HG02763 (cell line): Measurements from ENCODE around the gene FLAD1.

Experiments
- ATAC-seq: cut with Tn5 transposase; IDR thresholded peaks from one replicate; pipeline ENCODE4 v1.9.1; 2021; ENCODE audit warnings: mild to moderate bottlenecking, moderate library complexity; ENCODE audit not compliant: unreplicated experiment

FLAD1 gene

DNA sequence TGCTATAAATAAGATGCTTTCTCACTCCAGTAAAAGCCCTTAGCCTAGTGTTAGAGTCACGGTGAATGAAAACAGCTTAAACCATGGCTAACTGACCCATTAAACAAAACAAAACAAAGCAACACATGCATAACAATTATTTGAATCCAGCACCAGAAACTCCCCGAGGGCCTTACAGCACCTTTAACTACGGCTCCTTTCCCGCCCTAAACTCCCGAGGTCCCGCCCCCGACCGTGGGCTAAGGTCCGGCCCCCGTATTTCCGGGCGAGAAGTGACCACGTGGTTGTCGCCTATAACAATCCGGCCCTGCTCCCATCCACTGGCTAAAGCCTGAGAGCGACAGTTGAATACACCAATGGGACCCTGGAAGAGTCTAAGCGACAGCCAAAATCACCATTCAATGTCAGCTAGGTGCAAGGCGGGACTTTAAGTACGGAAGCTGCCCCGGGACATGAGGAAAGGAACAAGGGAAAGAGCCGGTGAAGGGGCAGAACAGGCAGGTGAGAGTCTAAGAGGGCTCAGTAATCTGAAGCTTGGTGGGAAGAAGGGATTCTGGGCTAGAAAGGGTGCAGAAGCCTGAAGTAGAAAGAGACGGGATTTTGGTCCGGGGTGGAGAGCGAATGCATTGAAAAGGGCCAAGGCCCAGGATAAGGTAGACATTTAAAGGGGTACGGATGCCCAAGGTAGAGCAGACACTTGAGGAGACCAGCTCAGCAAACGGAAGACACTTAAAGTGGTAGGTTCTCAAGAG, at the start of gene FLAD1:
TSS of gene FLAD1 (plus strand) at position 448 of the 752 bp plus-strand sequence. CDS start 351 bp downstream, outside the sequence.
- peak; percentile 97 for ATAC-seq

DNA sequence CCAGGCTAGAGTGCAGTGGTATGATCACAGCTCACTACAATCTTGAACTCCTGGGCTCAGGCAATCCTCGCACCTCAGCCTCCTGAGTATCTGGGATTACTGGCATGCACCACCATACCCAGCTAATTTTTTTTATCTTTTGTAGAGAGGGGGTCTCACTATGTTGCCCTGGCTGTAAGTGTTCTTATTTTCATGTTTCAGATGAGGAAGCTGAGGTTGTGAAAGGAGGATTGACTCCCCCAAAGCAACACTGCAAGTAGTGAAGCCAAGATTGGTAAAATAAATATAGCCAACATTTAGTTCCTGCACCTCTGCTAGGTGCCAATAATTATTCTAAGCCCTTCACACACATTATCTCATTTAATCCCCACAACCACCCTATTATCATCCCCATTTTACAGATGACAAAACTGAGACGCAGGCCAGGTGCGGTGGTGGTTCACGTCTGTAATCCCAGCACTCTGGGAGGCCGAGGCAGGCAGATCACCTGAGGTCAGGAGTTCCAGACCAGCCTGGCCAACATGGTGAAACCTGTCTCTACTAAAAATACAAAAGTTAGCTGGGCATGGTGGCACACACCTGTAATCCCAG, 48.7 kb upstream of the FLAD1 start:
- no peak for ATAC-seq

DNA sequence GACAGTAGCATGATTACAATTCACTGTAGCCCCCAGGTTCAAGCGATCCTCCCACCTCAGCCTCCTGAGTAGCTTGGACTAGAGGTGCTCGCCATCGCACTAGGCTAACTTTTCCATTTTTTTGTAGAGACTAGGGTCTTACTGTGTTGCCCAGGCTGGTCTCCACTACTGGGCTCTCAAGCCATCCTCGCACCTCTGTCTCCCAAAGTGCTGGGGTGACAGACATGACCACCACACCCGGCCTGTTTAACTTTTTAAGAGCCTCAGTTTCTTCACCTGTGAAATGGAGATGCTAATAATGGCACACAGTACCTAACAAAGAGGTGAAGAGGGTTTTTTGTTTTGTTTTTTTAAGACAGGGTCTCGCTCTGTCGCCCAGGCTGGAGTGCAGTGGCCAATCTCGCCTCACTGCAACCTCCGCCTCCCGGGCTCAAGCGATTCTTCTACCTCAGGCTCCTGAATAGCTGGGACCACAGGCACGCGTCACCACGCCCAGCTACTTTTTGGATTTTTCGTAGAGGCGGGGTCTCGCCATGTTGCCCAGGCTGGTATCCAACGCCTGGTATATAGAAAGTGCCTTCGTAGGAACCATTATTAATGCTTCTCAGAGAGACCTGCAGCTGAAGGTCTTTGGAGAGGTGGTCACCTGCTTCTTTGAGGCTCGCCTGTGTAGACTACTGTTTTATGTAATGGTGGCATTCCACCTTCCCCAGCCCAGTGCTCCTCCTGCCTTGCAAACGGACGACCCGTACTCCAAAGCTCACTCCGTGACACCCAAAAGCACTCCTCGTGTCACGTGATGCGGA, 47.2 kb upstream of the FLAD1 start:
- ATAC-seq: no peak

DNA sequence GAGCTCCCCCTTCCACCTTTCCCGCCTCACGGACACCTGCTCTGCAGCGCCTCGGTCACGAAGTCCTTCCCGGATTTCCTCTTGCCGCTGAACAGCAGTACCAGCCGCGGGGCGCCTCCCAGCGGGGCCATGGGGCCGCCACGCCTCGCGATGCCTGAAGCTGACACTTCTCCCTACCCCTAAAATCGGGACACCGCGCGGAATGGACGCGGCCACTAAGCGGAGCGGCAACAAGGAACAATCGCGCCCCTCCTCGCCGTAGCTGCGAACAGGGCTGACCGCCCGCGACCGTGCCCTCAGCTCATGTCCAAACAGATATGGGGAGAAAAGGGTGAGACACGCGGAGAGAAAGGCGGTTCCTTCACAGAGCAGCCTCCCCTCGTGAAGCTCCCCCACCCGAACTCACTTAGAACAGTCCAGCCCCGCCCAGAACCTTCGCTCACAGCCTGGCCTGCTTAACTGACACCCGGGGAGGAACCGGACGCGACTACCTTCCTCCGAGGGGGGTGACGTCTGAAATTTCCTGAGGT, 46.5 kb upstream of the FLAD1 start, which contains the start of gene PMVK:
TSS of gene PMVK (minus strand) at position 165 of the 530 bp plus-strand sequence. CDS start at position 131, 34 bp downstream.
- peak; percentile 67 for ATAC-seq

DNA sequence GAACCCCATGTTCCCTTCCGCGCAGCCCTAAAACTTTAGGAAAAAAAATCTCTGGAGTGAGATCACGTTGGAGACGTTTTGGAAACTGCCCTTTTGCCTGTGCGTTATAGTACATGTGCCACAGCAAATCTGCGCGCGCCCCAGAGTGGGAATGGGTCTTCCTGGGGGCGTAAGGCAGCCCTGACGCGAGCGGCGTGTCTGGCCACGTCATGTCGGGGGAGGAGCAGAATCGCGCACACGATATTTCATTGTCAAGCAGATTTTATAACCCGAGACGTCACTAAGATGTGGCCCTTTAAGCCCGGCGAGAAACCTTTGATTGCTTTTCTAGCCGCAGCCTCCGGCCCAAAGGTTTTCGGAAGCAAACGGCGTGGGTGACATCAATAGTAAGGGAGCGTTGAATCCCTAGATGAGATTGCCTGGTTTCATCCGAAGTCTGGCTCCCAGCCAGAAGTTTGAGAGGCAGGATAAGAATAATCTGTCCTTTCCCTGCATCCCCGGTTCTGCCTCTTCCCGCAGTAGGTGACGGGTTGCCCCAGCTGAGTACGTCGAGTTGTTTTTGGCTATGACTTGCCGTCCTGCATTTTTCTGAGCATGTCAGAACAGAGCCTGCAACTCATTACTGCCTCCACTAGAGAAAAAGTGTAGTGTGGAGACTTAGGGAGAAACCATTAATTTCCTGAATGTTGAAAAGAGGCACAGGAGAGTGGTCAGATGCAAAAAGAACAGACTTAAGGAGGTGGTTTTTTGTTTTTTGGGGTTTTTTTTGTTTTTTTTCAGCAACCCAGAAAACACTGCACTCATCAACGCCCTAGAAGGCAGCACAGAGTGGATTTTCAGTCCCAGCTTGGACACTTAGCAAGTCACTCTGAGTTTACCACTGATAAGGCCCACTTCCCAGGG, 45.8 kb upstream of the FLAD1 start:
- peak; percentile 56 for ATAC-seq

DNA sequence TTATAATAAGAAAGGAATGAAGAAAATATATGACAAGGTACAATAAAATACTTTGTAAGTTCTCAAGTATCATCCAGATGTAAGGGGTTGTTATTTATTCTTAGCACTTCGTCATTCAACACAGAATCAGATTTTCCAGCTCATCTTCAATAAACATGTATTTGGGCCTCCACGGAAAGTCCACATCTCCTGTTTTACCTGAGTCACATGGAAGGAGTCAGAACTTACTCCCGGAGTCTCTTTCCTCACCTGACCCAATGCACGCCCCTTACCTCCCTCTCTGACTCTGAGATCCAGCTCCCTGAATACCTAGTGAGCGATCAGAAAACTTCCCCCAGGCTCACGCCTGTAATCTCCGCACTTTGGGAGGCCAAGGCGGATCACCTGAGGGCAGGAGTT, 45.2 kb upstream of the FLAD1 start:
- no peak for ATAC-seq

DNA sequence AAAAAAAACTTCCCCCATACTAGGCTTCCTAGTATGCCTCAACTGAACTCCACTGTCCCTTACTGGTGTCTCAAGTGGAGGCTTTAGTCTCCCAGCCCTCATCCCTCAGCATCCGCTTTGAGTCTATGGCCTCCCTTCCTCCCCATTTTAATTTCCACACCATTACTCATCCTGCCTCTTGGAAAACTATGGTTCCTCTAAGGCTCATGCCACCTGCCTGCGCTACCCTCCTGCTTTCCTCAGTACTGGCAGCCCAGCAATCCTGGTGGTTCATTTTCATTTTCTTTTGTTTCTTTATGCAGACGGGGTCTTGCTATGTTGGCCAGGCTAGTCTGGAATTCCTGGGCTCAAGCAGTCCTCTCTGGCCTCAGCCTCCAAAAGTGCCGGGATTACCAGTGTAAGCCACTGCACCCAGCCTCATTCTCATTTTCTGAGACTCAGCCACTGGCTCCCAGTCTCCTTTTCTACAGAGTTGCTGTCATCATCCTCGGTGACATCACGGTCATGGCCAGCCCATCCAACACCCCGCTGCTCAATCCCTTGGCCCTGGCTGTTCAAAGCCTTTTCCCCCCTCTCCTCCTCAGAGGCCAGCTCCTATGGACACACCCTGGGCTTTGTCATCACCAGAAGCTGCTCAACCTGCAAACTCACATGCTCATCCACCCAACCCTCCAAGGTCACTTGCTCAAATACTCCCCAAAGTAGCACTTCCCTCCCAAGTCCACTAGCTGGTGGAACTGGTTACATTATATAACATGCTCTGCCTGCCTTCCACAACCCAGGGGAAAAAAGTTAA, 44.3 kb upstream of the FLAD1 start:
- ATAC-seq: no peak

DNA sequence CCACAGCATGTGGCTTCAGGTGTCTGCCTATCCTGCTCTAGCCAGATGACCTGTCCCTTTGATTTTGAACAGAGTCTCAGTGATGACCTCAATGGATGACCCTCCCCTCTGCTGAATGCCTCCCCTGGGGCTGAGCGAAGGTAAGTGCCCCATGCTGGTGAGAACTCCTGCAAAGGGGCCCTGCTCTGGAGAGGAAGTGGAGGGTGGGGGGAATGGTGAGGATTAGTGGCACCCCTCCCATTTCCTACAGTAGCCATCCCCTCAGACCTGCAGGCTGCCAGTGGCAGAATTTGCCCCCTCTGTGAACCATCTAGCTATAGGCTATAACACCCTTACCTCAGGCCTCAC, 43.0 kb upstream of the FLAD1 start:
- no peak for ATAC-seq

DNA sequence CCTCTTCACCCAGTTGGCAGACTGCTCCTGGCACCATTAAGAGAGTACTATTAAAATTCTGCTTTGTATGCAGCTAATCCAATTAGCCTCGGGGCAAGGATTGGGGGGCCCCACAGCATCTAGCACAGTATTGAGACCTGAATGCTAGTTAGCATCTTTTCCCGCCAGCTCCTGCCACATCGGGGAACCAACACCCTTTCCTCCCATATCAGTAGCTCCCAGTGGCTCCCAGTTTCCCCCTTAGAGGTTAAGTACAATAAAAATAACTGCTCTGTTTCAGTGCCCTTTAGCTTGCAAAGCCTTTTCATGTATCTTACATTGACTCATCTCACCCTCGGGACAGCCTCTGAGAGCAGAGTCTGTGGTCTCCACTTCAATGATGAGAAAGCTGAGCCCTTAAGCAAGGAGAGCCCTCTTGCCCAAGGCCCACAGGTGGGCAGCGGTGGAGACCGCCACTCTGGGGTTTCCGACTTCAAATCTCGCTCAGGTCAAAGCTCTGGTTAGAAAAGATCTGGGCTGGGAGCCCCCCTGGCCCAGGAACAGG, 42.4 kb upstream of the FLAD1 start:
- ATAC-seq: no peak

DNA sequence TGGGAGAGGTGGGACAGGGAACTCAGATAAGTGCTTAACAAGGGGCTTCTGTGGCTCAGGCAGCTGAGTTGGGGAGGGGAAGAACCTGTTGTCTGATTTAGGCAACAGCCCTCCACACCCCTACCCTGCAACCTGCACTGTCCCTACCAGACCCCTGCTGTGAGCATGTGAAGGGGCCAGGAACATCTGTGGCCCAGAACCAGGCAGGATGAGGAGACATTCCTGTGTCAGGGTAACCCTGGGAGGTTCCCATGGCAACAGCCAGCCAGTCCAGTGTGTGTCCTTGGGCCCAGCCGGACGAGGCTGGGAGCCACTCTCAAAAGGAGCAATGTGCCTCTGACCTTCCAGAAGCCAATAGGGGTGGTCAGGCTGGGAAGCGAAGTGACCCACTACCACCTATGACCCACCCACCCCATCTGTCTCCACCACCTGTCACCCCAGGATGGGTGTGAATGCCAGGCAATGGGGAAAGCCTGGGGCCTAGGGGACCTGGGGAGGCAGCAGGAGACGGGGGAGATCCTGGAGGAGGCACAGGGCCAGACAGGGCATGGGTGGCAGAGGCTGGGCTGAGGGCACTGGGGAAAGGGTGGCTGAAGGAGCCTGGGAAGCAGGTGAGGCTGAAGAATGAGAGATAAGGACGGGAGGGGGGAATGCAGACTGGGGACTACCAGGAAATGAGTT, 41.7 kb upstream of the FLAD1 start:
- no peak for ATAC-seq

DNA sequence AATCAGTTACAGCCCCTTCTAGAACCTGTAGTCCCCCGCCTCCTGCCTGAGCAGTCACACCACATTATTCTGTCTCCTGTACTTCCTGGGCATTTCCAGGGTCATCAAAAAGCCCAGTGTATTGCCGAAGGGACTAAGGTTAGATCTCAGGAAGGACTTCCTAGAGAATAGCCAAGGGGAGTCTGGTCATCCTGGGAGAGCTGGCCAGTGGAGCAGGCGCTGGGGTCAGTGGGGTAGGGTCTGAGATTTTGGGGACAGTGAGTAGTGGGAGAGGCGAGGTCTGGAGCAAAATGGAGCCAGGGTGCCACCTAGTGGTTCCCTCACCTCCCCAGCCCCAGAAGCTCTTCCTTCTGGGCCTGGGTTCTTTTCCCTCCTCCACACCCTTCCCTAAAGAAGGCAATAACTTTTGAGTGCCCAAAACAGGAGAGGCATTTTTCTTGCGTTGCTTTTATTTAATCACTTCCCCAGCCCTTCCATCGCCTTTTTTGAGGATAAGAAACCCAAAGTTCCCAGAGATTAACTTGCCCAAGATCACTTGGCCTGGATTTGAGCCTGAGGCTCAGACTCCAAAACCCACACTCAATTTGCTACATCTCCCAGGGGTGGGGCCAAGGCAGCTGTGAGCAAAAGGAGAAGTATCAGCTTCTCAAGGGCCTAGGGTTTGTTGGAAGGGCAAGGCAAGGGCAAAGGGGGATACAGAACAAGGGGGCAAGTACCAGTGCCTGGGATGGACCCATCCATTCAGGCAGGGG, 39.3 kb upstream of the FLAD1 start:
- ATAC-seq: no peak

DNA sequence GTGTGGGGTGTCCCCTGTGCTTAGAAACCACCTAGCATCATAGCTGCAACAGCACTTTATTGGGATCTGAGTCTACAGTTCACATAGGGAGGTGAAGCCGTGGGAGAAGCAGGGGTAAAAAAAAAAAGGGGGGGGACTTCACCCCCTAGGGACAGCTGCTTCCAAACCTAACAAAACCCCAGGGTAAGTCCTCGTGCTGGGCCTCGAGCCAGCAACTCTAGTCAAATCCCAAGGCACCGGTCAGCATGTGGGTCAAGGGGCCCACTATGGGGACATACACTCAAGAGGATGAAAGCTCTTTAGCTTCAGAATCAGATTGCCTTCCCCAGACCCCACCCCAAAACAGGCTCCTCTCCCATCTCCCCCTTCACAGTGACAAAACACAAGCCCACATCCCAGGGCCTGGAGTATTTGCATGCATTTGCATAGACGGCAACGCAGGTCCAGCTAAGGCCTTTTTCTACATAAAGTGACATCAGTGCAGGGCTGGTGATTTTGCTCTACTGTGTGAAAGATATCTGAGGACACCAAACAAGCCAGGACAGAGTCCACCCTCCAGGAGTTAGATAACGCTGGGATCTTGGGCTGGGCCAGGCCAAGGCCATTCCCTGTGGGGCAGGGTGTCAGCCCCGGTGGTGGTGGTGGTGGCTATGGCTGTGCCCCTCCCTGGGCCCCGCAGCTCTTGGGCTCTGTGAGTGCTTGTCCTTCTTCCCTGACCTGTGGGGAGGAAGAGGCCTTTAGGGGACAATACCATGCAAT, 38.6 kb upstream of the FLAD1 start:
- ATAC-seq: no peak

DNA sequence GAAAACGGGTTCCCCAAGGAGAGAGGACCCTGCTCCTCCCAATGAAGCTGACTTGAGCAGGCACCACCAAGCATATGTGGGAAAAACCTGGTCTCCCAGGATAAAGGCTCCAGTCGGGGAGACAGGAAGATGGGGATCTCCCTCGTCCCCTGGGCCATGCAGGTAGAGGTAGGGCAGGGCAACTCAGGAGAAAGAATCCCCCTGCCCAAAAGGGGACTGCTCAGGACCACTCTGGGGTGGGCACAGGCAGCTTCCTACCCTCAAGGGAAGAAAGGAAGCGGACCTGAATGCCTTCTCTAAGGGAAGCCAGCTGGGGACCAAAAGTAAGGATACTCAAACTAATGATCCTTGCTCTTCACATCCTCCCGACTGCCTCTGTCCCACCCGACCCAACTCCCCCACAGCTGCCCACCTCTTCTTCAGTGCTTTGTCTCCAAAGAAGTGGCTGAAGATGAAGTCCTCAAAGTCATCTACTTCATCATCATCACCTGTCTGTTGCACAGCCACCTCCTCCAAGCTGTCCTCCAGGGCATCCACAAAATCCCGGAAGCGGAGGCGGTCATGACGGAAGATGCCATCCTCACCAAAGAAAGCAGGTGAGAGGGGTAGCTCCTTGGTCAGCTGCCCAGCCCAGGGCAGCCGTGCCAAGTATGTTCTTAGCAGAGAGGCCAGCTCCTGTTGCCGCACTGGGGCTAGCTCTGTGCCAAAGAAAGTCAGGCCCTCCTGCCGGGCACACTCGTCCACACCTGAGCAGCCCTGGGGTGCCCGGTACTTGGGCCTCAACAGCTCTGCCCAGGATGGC, 37.8 kb upstream of the FLAD1 start:
- ATAC-seq: no peak

DNA sequence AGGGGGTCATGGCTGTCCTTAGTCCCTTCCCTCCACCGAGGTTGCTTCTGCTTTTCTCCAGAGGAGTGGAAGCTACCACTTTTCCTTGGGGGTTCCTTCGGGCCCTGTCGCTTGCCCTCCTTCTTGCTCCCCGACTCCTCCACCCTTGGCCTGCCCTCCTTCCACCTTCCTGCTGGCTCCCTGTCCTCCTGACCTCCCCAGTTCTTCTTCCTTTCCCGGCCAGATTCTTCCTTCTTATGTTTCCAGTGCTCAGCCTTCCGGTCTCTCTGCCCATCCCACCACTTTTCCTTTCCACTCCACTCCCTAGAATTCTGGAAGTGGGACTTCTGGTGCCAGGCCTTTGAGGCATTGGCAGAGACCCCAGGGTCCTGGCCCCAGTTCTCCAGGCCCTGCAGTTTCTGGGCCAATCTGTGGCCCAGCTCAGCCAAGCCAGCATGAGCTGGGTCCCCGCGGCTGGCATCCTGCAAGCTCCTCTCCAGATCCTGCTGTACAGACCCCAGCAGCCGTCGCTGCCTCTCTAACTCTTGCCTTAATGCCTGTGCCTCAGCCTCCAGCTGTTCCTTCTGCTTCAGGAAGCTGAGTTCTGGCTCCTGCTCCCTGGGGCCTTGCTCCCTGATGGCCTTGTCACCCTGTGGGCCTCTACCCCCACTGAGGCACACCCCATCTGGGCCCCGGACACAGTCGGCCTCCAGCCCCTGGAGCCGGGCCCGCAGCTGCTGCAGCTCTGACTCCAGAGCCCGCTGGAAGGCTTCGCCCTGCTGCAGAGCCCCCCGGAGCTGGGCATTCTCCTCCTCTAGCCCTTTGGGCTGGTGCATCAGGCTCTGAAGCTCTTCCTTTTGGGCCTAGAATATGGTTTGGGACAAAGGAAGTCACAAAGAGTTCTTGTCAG, 36.9 kb upstream of the FLAD1 start:
- ATAC-seq: no peak

DNA sequence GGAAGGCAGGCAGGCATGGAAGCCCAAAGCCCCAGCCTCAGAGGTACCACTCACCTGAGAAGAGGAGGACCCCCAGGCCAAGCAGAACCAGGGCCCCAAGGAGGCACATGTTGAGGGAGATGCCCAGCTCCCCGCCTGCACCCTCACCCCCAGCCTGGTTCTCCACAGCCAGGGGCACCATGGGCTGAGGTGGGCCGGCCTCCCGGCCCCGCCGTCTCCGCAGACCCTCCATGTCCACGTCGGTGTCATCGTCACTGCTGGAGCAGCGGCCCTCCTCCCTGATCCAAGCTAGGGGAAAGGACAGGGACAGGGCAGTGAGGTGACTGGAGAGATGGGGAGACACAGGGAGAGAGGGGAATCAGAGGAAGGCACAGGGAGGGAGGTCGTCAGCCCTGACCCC, 35.1 kb upstream of the FLAD1 start:
- no peak for ATAC-seq
